Activated T-helper 1 cell treated with anti-CD3 and anti-CD28 coated beads, Interleukin-12 subunit alpha, Interleukin-12 subunit beta, Interleukin-2, Interleukin-4 antibody, amounts not matched to agents 30 ng/mL and 10 ng/mL and 1 ng/mL, durations not matched to agents 14 hours and 24 hours and 36 hours (primary cell): ENCODE data around the gene FAM20C. TPM values are rescaled to one million over a fixed set of nuclear protein-coding genes. Genes with fewer than 3 reads are reported as not detected.

Source experiments
- DNase-seq: peaks from one replicate; pipeline ENCODE4 v3.0.0; 2021; ENCODE audit warnings: low spot score
- H3K27ac Mint-ChIP-seq: one replicate; pipeline ENCODE4 v1.8.0; 2021; ENCODE audit warnings: mild to moderate bottlenecking, mixed read lengths
- H3K27me3 Mint-ChIP-seq: one replicate; pipeline ENCODE4 v1.8.0; 2022; ENCODE audit warnings: mild to moderate bottlenecking, moderate library complexity, mixed read lengths; ENCODE audit not compliant: insufficient read depth
- H3K36me3 Mint-ChIP-seq: one replicate; pipeline ENCODE4 v1.8.0; 2021; ENCODE audit warnings: low read depth, mixed read lengths
- H3K4me1 Mint-ChIP-seq: one replicate; pipeline ENCODE4 v1.8.0; 2021; ENCODE audit warnings: low read depth, mixed read lengths
- H3K4me3 Mint-ChIP-seq: one replicate; pipeline ENCODE4 v1.8.0; 2021; ENCODE audit warnings: mild to moderate bottlenecking, moderate library complexity, mixed read lengths
- H3K9me3 Mint-ChIP-seq: one replicate; pipeline ENCODE4 v1.8.0; 2021; ENCODE audit warnings: mixed read lengths
- intact Hi-C: fragments of 100-400 bp; cut with micrococcal nuclease; formaldehyde crosslinking; loops from one replicate; pipeline ENCODE4 v1.15.1; 2024
- total RNA-seq: library from RNA; stranded (reverse); gene quantifications from 2 replicates; pipeline ENCODE4 v1.2.3, GENCODE V29; 2022

FAM20C gene
- total RNA-seq, 1 donor from 2014 or later = 0.34 TPM

DNA sequence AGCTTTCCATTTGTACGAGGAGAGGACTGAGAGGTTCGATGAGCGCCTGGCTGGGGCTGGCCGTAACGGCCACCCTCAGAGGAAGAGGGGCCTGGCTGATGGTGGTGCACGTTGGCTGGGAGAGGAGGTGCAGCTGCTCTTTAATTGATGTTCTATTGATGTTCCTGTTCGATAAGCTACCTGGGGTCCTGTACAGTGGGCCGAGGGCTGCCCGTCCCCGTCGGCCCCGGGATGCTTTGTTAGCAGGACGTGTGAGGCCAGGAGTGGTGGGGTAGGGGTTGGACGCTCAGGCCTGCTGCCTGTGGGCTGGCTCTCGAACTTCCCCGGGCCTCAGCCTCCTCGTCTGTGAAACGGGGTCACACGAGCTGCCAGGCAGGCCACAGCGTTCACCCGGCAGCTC, 25.4 kb downstream of the FAM20C start:
- DNase-seq = no peak
- H3K4me1 Mint-ChIP-seq = no peaks in the 10 kb centered on the region
- intact Hi-C loops = no loop called here
- no peaks in the 10 kb centered on the region for H3K36me3 Mint-ChIP-seq
- H3K9me3 Mint-ChIP-seq = no peaks in the 10 kb centered on the region
- no peak overlapping the region for H3K27ac Mint-ChIP-seq
- no peak overlapping the region for H3K4me3 Mint-ChIP-seq
- no peaks in the 10 kb centered on the region for H3K27me3 Mint-ChIP-seq

DNA sequence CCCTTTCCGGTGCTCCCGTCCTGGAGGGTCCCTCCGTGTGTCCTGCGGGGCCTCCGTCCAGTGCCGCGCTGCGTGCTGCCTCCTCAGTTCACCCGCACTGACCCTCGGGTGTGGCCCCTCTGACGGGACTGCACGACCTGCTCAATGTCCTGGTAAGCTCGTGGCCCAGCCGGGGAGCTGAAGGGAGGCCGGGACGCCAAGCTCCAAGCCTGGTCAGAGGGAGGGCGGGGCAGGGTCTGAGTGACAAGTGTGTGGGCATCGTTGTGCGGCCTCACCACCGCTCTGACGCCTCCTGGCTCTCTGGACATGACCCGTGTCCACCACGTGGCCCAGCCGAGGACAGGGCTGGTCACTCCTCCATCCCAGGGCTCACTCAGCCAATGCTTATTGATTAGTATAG, 25.9 kb downstream of the FAM20C start:
- Mint-ChIP-seq H3K9me3 (no peaks in the 10 kb centered on the region), H3K27me3 (no peaks in the 10 kb centered on the region), H3K36me3 (no peaks in the 10 kb centered on the region), H3K27ac (no peak overlapping the region), H3K4me1 (no peaks in the 10 kb centered on the region), H3K4me3 (no peak overlapping the region)
- DNase-seq = no peak
- intact Hi-C loops = no loop called here

- Mint-ChIP-seq H3K27ac (no peak overlapping the region), H3K9me3 (no peaks in the 10 kb centered on the region), H3K4me3 (no peak overlapping the region), H3K36me3 (no peaks in the 10 kb centered on the region), H3K4me1 (no peaks in the 10 kb centered on the region), H3K27me3 (no peaks in the 10 kb centered on the region)
- DNase-seq = no peak
- intact Hi-C loops = no loop called here
These were observed 26.7 kb downstream of the FAM20C start for GRCh38 chr7:218896-219580.

DNA sequence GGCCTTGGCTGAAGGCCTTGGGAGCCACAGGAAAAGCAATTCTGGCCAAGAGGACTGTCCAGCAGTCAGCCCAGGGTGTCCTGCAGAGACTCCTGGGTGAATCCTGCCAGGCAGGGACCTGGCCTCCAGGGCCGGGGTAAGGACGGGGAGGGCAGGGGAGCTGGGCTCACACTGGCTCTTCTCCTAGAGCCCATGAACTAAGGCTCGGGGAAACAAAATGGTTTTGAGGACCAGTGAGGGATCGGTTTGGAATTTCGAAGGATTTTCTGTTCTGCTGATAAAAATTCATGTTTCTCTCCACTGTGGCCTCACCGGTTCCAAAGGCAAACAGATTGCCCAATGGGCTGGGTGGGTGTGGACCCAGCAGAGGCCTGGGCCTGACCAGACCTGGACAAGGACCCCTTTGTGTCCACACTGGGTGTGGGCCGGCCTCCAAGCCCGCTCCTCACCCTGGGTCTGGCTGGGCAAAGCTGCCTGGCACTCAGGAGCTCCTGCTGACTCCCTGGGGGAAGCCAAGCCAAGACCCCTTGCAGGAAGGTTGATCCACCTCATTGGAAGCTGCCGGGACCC, 27.3 kb downstream of the FAM20C start:
- H3K27ac Mint-ChIP-seq = no peak overlapping the region
- DNase-seq = no peak
- H3K36me3 Mint-ChIP-seq = no peaks in the 10 kb centered on the region
- H3K27me3 Mint-ChIP-seq = no peaks in the 10 kb centered on the region
- H3K9me3 Mint-ChIP-seq = no peaks in the 10 kb centered on the region
- H3K4me1 Mint-ChIP-seq = no peaks in the 10 kb centered on the region
- intact Hi-C loops = no loop called here
- H3K4me3 Mint-ChIP-seq = no peak overlapping the region

GRCh38 chr7:220151-220841, 27.9 kb downstream of the FAM20C start:
- Mint-ChIP-seq H3K9me3 (no peaks in the 10 kb centered on the region), H3K27ac (no peak overlapping the region), H3K36me3 (no peaks in the 10 kb centered on the region), H3K4me3 (no peak overlapping the region), H3K4me1 (no peaks in the 10 kb centered on the region), H3K27me3 (no peaks in the 10 kb centered on the region)
- intact Hi-C loops = no loop called here
- DNase-seq = no peak

DNA sequence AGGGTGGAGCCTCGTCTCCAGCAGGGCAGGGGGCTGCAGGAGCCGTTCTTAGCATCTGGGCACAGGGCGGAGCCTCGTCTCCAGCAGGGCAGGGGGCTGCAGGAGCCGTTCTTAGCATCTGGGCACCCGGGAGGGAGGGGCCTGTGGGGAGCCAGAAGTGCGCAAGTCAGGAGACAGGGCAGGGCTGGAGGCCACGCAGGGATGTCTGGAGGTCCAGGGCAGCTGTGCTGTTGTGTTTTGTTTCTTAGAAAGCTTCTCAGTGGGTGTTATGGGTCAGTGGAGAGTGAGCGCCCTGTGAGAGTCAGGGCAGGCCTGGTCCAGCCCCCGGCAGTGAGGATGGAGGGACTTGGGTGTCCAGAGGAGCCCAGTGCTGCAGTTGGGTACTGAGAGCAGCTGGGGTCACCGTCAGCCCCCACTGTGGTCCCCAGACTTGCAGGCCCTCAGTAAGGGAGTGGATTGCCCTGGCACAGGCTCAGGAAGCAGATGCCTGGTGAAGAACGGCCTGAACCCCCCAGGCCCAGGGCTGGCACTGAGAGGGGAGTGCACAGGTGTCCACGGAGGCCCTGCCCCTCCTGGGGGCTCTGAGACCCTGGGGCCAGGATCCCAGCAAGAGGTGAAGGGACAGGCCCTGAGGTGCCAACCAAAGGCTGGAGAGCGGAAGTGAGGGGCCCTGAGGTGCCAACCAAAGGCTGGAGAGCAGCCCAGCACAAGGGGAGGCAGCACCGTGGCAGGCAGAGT, 29.8 kb downstream of the FAM20C start:
- Mint-ChIP-seq H3K4me3 (no peak overlapping the region), H3K9me3 (no peaks in the 10 kb centered on the region), H3K36me3 (no peaks in the 10 kb centered on the region), H3K4me1 (no peaks in the 10 kb centered on the region), H3K27ac (no peak overlapping the region), H3K27me3 (no peaks in the 10 kb centered on the region)
- no peak for DNase-seq
- intact Hi-C loops = no loop called here

GRCh38 chr7:222716-223041, 30.3 kb downstream of the FAM20C start:
- no peaks in the 10 kb centered on the region for H3K4me1 Mint-ChIP-seq
- no peaks in the 10 kb centered on the region for H3K36me3 Mint-ChIP-seq
- H3K4me3 Mint-ChIP-seq = no peak overlapping the region
- no peaks in the 10 kb centered on the region for H3K27me3 Mint-ChIP-seq
- H3K9me3 Mint-ChIP-seq = no peaks in the 10 kb centered on the region
- no peak overlapping the region for H3K27ac Mint-ChIP-seq
- no peak for DNase-seq
- intact Hi-C loops = no loop called here

DNA sequence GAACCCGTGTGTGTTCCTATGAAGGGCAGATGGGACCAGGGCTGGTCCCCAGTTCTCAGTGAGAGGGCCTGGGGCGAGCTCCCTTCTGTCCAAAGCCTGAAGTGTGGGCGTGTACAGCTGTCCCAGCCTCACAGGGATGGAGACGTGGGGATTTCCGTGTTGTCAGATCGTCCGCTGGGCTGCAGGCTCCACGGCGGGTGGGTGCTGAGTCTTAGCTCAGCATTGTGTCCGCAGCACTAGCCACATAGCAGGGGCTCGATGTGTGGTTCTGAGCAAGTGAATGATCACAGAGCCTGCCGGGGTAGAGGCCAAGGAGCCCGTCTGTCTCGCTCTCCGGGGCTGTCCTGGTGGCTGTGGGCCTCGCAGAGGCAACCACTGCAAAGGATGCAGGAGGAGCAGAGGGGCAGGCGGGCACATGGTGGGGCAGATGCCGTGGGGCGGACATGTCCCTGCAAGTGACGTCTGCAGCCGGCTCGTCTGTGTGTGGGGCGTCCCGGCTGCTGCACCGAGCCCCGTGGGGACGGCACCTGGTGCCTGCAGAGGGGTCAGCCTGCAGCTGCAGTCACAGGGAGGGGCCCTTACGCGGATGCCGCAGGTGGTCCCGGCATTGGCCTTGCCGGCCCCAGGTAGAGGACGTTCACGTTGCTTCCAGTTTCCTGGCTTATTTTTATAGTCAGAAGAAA, 30.9 kb downstream of the FAM20C start:
- DNase-seq = no peak
- H3K27ac Mint-ChIP-seq = no peak overlapping the region
- H3K27me3 Mint-ChIP-seq = no peaks in the 10 kb centered on the region
- no peak overlapping the region for H3K4me3 Mint-ChIP-seq
- no peaks in the 10 kb centered on the region for H3K4me1 Mint-ChIP-seq
- H3K9me3 Mint-ChIP-seq = no peaks in the 10 kb centered on the region
- intact Hi-C loops = no loop called here
- no peaks in the 10 kb centered on the region for H3K36me3 Mint-ChIP-seq

- Mint-ChIP-seq H3K36me3 (no peaks in the 10 kb centered on the region), H3K27me3 (no peaks in the 10 kb centered on the region), H3K9me3 (no peaks in the 10 kb centered on the region), H3K4me3 (no peak overlapping the region), H3K27ac (no peak overlapping the region), H3K4me1 (no peaks in the 10 kb centered on the region)
- intact Hi-C loops = no loop called here
- DNase-seq = no peak
These were observed 31.5 kb downstream of the FAM20C start for GRCh38 chr7:223861-224260.

DNA sequence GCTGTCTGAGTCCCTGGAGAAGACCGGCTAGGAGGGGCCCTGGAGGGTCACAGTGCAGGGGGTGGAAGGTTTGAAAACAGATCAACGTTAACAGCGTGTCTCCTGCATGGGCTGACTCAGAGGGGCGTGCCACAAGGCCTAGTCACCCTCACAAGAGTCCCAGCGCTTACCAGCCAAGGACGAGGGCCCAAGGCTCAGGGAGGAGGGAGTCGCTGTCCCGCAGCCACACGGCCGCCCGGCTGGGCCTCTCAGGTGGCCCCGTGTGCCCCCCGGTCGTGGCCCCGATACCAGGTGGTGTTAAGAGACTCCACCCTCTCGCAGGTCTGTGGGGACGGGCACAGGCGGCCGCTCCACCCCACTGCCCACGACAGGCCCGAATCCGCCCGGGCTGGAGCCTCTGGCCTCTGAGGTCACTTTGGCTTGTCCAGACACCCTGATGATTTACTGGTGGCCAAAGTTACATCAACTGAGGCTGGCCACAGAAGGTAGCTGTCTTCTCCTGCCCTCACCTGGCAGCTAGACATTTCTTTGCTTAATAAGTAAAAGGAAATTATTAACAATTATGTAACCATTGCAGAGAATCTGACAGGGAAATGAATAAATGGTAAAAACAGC, 34.0 kb downstream of the FAM20C start:
- no peaks in the 10 kb centered on the region for H3K27me3 Mint-ChIP-seq
- intact Hi-C loops = no loop called here
- no peaks in the 10 kb centered on the region for H3K9me3 Mint-ChIP-seq
- no peak overlapping the region for H3K4me3 Mint-ChIP-seq
- DNase-seq = no peak
- no peak overlapping the region for H3K27ac Mint-ChIP-seq
- no peaks in the 10 kb centered on the region for H3K36me3 Mint-ChIP-seq
- no peaks in the 10 kb centered on the region for H3K4me1 Mint-ChIP-seq

GRCh38 chr7:227926-228325, 35.6 kb downstream of the FAM20C start:
- no peak for DNase-seq
- Mint-ChIP-seq H3K4me3 (no peak overlapping the region), H3K27ac (no peak overlapping the region), H3K9me3 (no peaks in the 10 kb centered on the region), H3K27me3 (no peaks in the 10 kb centered on the region), H3K36me3 (no peaks in the 10 kb centered on the region), H3K4me1 (no peaks in the 10 kb centered on the region)
- intact Hi-C loops = no loop called here

DNA sequence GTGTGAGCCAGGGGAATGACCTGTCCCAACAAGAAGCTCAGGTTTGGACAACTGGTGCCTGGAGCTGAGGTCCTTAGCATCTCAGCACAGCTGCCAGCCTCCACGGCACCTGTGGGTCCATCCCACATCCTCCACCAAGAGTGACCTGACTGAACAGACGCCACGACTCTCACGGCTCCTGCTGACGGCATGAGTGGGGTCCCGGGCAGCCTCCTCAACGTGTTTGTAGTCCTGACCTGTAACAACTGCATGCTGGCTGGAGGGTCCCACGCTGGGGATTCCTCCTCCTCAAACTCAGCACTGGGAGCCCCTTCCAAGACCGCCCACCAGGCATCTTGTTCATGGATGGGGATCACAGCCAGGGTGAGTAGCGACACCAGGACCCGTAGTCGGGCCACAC, 36.2 kb downstream of the FAM20C start:
- H3K9me3 Mint-ChIP-seq = no peaks in the 10 kb centered on the region
- H3K27ac Mint-ChIP-seq = no peak overlapping the region
- H3K27me3 Mint-ChIP-seq = no peaks in the 10 kb centered on the region
- no peak for DNase-seq
- H3K4me1 Mint-ChIP-seq = no peaks in the 10 kb centered on the region
- H3K36me3 Mint-ChIP-seq = no peaks in the 10 kb centered on the region
- no peak overlapping the region for H3K4me3 Mint-ChIP-seq
- intact Hi-C loops = no loop called here
